GM23248 (cell line): Measurements from ENCODE around the gene RAPGEF4.

Experiments used
- EZH2 ChIP-seq: fragments of 200-600 bp; sonication (generic); IDR thresholded peaks from 2 replicates; pipeline ENCODE4 v1.6.1; 2018; ENCODE audit warnings: antibody characterized with exemption, mild to moderate bottlenecking; ENCODE audit not compliant: insufficient read depth, poor library complexity, severe bottlenecking
- EZH2phosphoT487 ChIP-seq: fragments of 200-600 bp; sonication (generic); IDR thresholded peaks from 2 replicates; pipeline ENCODE4 v1.6.1; 2018; ENCODE audit warnings: antibody characterized with exemption, moderate library complexity, mild to moderate bottlenecking, low read depth; ENCODE audit not compliant: insufficient read depth

- TF ChIP-seq EZH2, result no peak
- no peak for TF ChIP-seq EZH2phosphoT487
Measured at GRCh38 chr2:172977270-172978062, 241.8 kb downstream of the RAPGEF4 start.
